NCI-H345 treated with DMSO at 0.1 percent for 48 hours (cell line): ENCODE results near the gene TRIM2.

ENCODE experiments used
- DNase-seq: peaks from one replicate; lab custom pipeline; 2025; ENCODE audit not compliant: unreplicated experiment; lab: John Stamatoyannopoulos, UW

Gene TRIM2

GRCh38 chr4:153367092-153367491 lies 162.8 kb downstream of the TRIM2 start:
- no peak for DNase-seq

GRCh38 chr4:153369021-153369420 lies 164.8 kb downstream of the TRIM2 start:
- DNase-seq: no peak

- DNase-seq: no peak
Measured at GRCh38 chr4:153371701-153372234, 167.5 kb downstream of the TRIM2 start.

GRCh38 chr4:153372967-153373562 lies 168.8 kb downstream of the TRIM2 start:
- DNase-seq: no peak

- no peak for DNase-seq
Measured at GRCh38 chr4:153374442-153374841, 170.2 kb downstream of the TRIM2 start.

GRCh38 chr4:153375303-153375702 lies 171.1 kb downstream of the TRIM2 start:
- DNase-seq: no peak

- no peak for DNase-seq
Measured at GRCh38 chr4:153383131-153383530, 178.9 kb downstream of the TRIM2 start.

GRCh38 chr4:153384160-153384559 lies 179.9 kb downstream of the TRIM2 start:
- DNase-seq: no peak

- DNase-seq: no peak
Measured at GRCh38 chr4:153385784-153386183, 181.5 kb downstream of the TRIM2 start.

- DNase-seq: no peak
Measured at GRCh38 chr4:153387981-153388380, 183.7 kb downstream of the TRIM2 start.
